Adrenal gland (tissue), 5 donors: ENCODE data around the gene TMEM201.

Experiments
- POLR2A ChIP-seq, 2 donors: fragments of 450-650 bp; IDR thresholded peaks; one replicate each; pipeline ENCODE4 v1.6.1; 2017; ENCODE audit warnings: antibody characterized with exemption in 2 of 2, mild to moderate bottlenecking in 2 of 2, moderate library complexity in 1 of 2
- TF ChIP-seq, protein P1 (sequence below), 6 experiments: fragments of 450-650 bp in 4 of 6; fragments of 200-600 bp in 2 of 6; sonication (generic) in 1 of 6; IDR thresholded peaks; 1 replicate in 5 of 6; 2 replicates in 1 of 6; pipeline versions ENCODE4 v1.5.1 to v1.8.0; 2016 to 2021; ENCODE audit warnings: antibody characterized with exemption in 6 of 6, mild to moderate bottlenecking in 2 of 6, moderate library complexity in 1 of 6
- donor health status: DM: no; HTN: no; CAD: no.

DNA sequence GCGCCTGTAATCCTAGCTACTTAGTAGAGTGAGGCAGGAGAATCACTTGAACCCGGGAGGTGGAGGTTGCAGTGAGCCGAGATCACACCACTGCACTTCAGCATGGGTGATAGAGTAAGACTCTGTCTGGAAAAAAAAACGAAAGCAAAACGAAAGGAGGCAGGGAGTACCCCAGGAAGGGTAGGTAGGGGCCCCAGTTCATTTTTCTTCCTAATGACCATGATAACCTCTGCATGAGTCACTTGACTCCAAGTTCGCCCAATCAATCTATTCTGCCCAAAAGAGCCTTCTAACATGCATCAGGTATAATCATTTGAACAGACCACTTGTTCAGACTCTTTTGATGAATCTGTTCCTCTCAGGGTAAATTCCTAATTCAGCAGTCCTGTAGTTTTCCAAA is 13.2 kb upstream of the TMEM201 start:
- TF ChIP-seq, protein P1, sequence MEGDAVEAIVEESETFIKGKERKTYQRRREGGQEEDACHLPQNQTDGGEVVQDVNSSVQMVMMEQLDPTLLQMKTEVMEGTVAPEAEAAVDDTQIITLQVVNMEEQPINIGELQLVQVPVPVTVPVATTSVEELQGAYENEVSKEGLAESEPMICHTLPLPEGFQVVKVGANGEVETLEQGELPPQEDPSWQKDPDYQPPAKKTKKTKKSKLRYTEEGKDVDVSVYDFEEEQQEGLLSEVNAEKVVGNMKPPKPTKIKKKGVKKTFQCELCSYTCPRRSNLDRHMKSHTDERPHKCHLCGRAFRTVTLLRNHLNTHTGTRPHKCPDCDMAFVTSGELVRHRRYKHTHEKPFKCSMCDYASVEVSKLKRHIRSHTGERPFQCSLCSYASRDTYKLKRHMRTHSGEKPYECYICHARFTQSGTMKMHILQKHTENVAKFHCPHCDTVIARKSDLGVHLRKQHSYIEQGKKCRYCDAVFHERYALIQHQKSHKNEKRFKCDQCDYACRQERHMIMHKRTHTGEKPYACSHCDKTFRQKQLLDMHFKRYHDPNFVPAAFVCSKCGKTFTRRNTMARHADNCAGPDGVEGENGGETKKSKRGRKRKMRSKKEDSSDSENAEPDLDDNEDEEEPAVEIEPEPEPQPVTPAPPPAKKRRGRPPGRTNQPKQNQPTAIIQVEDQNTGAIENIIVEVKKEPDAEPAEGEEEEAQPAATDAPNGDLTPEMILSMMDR (IDR thresholded peaks at IDR 0.05) = no peak
- no peak for TF ChIP-seq POLR2A (IDR thresholded peaks at IDR 0.05)
